ENCODE data around the gene ELK3. TPM values are rescaled to one million over a fixed set of nuclear protein-coding genes. Genes with fewer than 3 reads are reported as not detected.

ELK3 gene
- total RNA-seq, 2 donors from 2014 or later, result 17.1 to 18.1 TPM

Other genes starting within 250 kb of the ELK3 start
- gene HAL, start 198.0 kb upstream of the ELK3 start, total RNA-seq, result under 1 TPM; 0.31 to 0.49 TPM
- 100 to 1,000 TPM; 112 to 141 TPM for gene LTA4H, start 158.8 kb upstream of the ELK3 start, total RNA-seq
- 10 to 100 TPM; 36.2 to 39.9 TPM for gene CDK17, start 206.1 kb downstream of the ELK3 start, total RNA-seq

Measured in endodermal cell (in vitro differentiated cells).